Neural progenitor cell (in vitro differentiated cells): ENCODE results near the gene CSGALNACT2. TPM values are rescaled to one million over a fixed set of nuclear protein-coding genes. Genes with fewer than 3 reads are reported as not detected.

Experiments
- DNase-seq: peaks from one replicate; pipeline ENCODE4 v3.0.0-alpha.2; 2016; ENCODE audit warnings: low spot score
- H2AFZ ChIP-seq: fragments of 200-600 bp; sonication (generic); replicated peaks from 2 replicates; pipeline ENCODE4 v1.6.1; 2016; ENCODE audit warnings: antibody characterized with exemption
- H3F3A ChIP-seq: fragments of 200-600 bp; sonication (generic); 2 replicates; pipeline ENCODE4 v1.6.1; 2016; ENCODE audit warnings: antibody characterized with exemption, low read depth
- H3K27ac ChIP-seq: fragments of 200-600 bp; sonication (generic); 2 replicates; pipeline ENCODE4 v1.5.1; 2016; ENCODE audit warnings: mild to moderate bottlenecking
- H3K27me3 ChIP-seq: fragments of 200-600 bp; sonication (generic); 2 replicates; pipeline ENCODE4 v1.6.1; 2016; ENCODE audit warnings: mild to moderate bottlenecking, moderate library complexity
- H3K36me3 ChIP-seq: fragments of 200-600 bp; sonication (generic); 2 replicates; pipeline ENCODE4 v1.5.1; 2016
- H3K4me1 ChIP-seq: fragments of 200-600 bp; sonication (generic); 2 replicates; pipeline ENCODE4 v1.6.1; 2016; ENCODE audit warnings: mixed run types
- H3K4me2 ChIP-seq: fragments of 200-600 bp; sonication (generic); 2 replicates; pipeline ENCODE4 v1.6.1; 2016
- H3K4me3 ChIP-seq: fragments of 200-600 bp; sonication (generic); 2 replicates; pipeline ENCODE4 v1.5.1; 2016
- H3K79me2 ChIP-seq: fragments of 200-600 bp; sonication (generic); 2 replicates; pipeline ENCODE4 v1.6.1; 2016; ENCODE audit warnings: low read depth
- H3K9ac ChIP-seq: fragments of 200-600 bp; sonication (generic); 2 replicates; pipeline ENCODE4 v1.6.1; 2016
- H3K9me3 ChIP-seq: fragments of 200-600 bp; sonication (generic); 2 replicates; pipeline ENCODE4 v1.5.1; 2016; ENCODE audit warnings: low read depth
- H4K20me1 ChIP-seq: fragments of 200-600 bp; sonication (generic); 2 replicates; pipeline ENCODE4 v1.6.1; 2016; ENCODE audit warnings: low read depth
- H3K27ac Mint-ChIP-seq: 3 replicates; pipeline ENCODE4 v1.8.0; 2021; ENCODE audit warnings: mixed read lengths
- H3K27me3 Mint-ChIP-seq: 2 replicates; pipeline ENCODE4 v1.8.0; 2022; ENCODE audit warnings: low read depth, mild to moderate bottlenecking, inconsistent platforms, moderate library complexity, mixed read lengths; ENCODE audit not compliant: insufficient read depth
- H3K36me3 Mint-ChIP-seq: 3 replicates; pipeline ENCODE4 v1.8.0; 2021; ENCODE audit warnings: mixed read lengths
- H3K4me1 Mint-ChIP-seq: 3 replicates; pipeline ENCODE4 v1.8.0; 2021; ENCODE audit warnings: mixed read lengths
- H3K4me3 Mint-ChIP-seq: 3 replicates; pipeline ENCODE4 v1.8.0; 2021; ENCODE audit warnings: mild to moderate bottlenecking, moderate library complexity, mixed read lengths
- H3K9me3 Mint-ChIP-seq: 3 replicates; pipeline ENCODE4 v1.8.0; 2020; ENCODE audit warnings: mixed read lengths
- EZH2 ChIP-seq: fragments of 200-600 bp; sonication (generic); IDR thresholded peaks from 2 replicates; pipeline ENCODE4 v1.6.1; 2017; ENCODE audit warnings: antibody characterized with exemption, mild to moderate bottlenecking, moderate library complexity
- EZH2phosphoT487 ChIP-seq: fragments of 200-600 bp; sonication (generic); IDR thresholded peaks from 2 replicates; pipeline ENCODE4 v1.6.1; 2017; ENCODE audit warnings: antibody characterized with exemption
- total RNA-seq: library from RNA; depleted of rRNA; stranded (reverse); fragments of >200 nt; gene quantifications from 2 replicates; pipeline ENCODE4 v1.2.3, GENCODE V29; 2015; ENCODE audit warnings: low replicate concordance
- TF ChIP-seq, protein P1 (sequence below): fragments of 200-600 bp; sonication (generic); IDR thresholded peaks from 2 replicates; pipeline ENCODE4 v1.5.1; 2017; ENCODE audit warnings: antibody characterized with exemption, mild to moderate bottlenecking

CSGALNACT2 gene
- total RNA-seq, 1 donor from 2014 or later: 9.3 TPM

DNA sequence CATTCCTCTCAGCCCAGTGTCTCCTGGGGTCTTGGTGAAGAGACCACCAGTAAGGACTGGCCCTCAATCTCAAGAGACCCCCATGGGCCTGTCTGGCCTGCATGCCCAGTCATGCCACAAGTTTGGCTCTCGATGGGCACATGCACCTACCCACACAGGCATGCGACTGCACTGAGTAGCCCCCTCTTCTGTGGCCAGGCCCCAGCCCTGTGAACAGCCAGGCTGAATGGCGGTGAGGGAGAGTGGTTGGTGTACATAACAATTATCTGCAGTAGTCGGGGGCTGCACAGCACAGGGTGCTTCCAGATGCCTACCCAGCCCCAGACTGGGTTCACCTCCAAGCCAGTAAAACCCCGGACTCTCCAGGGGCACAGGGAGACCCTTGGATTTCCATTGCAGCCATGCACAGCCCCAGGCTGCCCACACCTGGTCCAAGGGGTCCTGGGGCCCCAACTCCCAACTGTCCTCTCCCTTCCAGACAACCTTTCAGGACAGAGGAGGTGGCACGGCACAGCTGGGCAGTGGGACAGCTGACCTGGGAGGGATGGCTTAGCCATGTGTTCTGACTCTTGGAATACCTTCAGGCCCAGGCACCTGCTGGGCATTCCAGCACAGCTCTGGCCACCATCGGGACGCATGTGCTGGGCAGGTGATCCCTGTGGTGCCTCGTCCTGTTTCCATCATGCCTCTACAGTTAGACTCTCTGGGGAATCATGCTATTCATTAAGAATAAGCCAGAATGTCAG lies 21.0 kb upstream of the CSGALNACT2 start:
- Mint-ChIP-seq H3K4me1 (peaks cover 15% of the 10 kb centered on the region), H3K27me3 (no peaks in the 10 kb centered on the region), H3K27ac (no peak overlapping the region), H3K36me3 (no peaks in the 10 kb centered on the region), H3K4me3 (no peak overlapping the region), H3K9me3 (no peaks in the 10 kb centered on the region)
- no peaks in the 10 kb centered on the region for H3K9me3 ChIP-seq
- no peak overlapping the region for H3K27ac ChIP-seq
- no peak overlapping the region for H3K4me3 ChIP-seq
- H3K4me1 ChIP-seq: no peaks in the 10 kb centered on the region
- no peak overlapping the region for H2AFZ ChIP-seq
- H3K27me3 ChIP-seq: no peaks in the 10 kb centered on the region
- H3K9ac ChIP-seq: no peak overlapping the region
- no peaks in the 10 kb centered on the region for H3F3A ChIP-seq
- DNase-seq: no peak
- no peak for TF ChIP-seq EZH2
- TF ChIP-seq EZH2phosphoT487: no peak
- TF ChIP-seq, protein P1, sequence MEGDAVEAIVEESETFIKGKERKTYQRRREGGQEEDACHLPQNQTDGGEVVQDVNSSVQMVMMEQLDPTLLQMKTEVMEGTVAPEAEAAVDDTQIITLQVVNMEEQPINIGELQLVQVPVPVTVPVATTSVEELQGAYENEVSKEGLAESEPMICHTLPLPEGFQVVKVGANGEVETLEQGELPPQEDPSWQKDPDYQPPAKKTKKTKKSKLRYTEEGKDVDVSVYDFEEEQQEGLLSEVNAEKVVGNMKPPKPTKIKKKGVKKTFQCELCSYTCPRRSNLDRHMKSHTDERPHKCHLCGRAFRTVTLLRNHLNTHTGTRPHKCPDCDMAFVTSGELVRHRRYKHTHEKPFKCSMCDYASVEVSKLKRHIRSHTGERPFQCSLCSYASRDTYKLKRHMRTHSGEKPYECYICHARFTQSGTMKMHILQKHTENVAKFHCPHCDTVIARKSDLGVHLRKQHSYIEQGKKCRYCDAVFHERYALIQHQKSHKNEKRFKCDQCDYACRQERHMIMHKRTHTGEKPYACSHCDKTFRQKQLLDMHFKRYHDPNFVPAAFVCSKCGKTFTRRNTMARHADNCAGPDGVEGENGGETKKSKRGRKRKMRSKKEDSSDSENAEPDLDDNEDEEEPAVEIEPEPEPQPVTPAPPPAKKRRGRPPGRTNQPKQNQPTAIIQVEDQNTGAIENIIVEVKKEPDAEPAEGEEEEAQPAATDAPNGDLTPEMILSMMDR: no peak
- no peaks in the 10 kb centered on the region for H3K79me2 ChIP-seq
- H3K4me2 ChIP-seq: no peak overlapping the region
- no peaks in the 10 kb centered on the region for H4K20me1 ChIP-seq
- H3K36me3 ChIP-seq: no peaks in the 10 kb centered on the region

DNA sequence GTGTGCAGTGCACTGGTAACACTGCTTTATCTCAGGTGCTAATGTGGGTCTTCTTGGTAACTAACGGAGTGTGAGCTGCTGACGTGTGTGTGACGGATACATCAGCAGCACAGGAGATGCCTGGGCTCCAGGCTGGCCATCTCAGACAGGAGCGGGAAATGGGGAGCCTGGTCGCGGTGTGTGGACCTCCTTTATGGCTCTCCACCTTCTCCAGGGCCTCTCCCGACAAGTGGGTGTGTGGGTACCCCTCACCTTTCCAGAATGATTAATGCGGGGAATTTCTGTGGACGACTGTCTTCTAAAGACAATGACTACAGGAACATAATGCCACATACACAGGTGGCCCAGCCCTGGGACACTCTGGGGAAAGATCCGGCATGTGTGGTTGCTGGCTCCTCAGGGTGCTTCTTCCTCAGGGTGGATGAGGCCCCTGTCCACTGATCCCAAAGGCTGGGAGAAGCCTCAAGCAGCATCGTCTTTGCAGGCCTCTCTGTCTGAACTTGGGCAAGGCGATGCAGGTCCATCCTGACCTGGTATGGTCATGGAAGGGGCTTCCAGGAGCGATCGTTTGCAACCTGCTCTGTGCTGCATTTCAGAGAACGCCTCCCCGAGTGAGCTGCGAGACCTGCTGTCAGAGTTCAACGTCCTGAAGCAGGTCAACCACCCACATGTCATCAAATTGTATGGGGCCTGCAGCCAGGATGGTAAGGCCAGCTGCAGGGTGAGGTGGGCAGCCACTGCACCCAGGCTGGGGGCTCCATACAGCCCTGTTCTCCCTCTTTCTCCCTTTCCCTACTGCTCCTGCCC lies 20.3 kb upstream of the CSGALNACT2 start:
- no peak overlapping the region for H3K9ac ChIP-seq
- peaks cover 15% of the 10 kb centered on the region for H3K4me1 Mint-ChIP-seq
- H3F3A ChIP-seq: no peaks in the 10 kb centered on the region
- H3K27me3 ChIP-seq: no peaks in the 10 kb centered on the region
- TF ChIP-seq EZH2phosphoT487 (no peak), EZH2 (no peak)
- TF ChIP-seq, protein P1: no peak
- H2AFZ ChIP-seq: no peak overlapping the region
- no peaks in the 10 kb centered on the region for H3K9me3 ChIP-seq
- no peaks in the 10 kb centered on the region for H3K36me3 ChIP-seq
- H3K79me2 ChIP-seq: no peaks in the 10 kb centered on the region
- H4K20me1 ChIP-seq: no peaks in the 10 kb centered on the region
- H3K27me3 Mint-ChIP-seq: no peaks in the 10 kb centered on the region
- no peak overlapping the region for H3K27ac Mint-ChIP-seq
- no peaks in the 10 kb centered on the region for H3K36me3 Mint-ChIP-seq
- no peaks in the 10 kb centered on the region for H3K4me1 ChIP-seq
- H3K9me3 Mint-ChIP-seq: no peaks in the 10 kb centered on the region
- no peak for DNase-seq
- no peak overlapping the region for H3K4me3 Mint-ChIP-seq
- no peak overlapping the region for H3K4me3 ChIP-seq
- H3K27ac ChIP-seq: no peak overlapping the region
- H3K4me2 ChIP-seq: no peak overlapping the region

DNA sequence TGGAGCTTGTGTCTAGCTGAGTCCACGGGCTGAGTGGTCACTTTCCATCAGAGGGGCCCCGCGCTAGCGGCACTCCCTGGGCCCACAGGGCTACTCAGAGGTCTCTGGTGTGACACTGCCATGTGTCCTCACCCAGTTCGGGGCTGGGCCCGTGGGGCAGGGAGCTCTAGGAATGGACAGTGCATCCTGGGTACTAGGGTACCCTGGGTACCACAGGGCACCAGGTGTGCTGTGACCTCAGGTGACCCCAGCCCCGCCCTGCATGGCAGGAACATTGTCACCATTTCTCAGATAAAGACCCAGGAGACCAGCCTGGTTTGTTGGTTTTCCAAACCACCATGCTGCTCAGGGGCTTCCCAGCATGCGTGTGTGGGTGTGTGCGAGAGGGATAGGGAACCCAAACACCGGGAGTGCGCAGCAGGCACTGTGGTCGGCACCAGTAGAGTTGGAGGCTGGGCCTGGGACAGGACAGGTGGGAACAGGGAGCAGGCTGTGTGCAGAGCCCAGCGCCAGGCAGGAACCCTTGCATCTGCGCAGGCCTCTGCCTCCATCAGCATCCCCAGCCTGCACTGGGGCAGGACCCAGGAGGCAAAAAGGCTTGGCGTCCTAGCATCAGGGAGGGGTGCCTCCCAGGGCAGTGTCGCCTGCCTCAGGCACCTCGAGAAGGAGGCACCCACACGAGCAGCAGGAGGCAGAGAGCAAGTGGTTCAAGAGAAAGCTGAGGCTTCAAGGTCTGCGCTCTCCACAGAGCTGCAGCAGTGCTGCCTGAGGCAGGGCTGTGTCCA lies 19.4 kb upstream of the CSGALNACT2 start:
- Histone ChIP-seq H3K4me2 (no peak overlapping the region), H3K9me3 (no peaks in the 10 kb centered on the region), H3K27me3 (no peaks in the 10 kb centered on the region), H4K20me1 (no peaks in the 10 kb centered on the region), H3K36me3 (no peaks in the 10 kb centered on the region), H2AFZ (no peak overlapping the region), H3K4me3 (no peak overlapping the region), H3K9ac (no peak overlapping the region), H3K4me1 (no peaks in the 10 kb centered on the region), H3K79me2 (no peaks in the 10 kb centered on the region), H3F3A (no peaks in the 10 kb centered on the region), H3K27ac (no peak overlapping the region)
- peaks cover 15% of the 10 kb centered on the region for H3K4me1 Mint-ChIP-seq
- no peak overlapping the region for H3K4me3 Mint-ChIP-seq
- no peaks in the 10 kb centered on the region for H3K9me3 Mint-ChIP-seq
- no peak overlapping the region for H3K27ac Mint-ChIP-seq
- DNase-seq: no peak
- H3K36me3 Mint-ChIP-seq: no peaks in the 10 kb centered on the region
- no peak for TF ChIP-seq EZH2
- no peak for TF ChIP-seq EZH2phosphoT487
- TF ChIP-seq, protein P1: no peak
- H3K27me3 Mint-ChIP-seq: no peaks in the 10 kb centered on the region
